ENCODE data around the gene PRPF39.

DNA sequence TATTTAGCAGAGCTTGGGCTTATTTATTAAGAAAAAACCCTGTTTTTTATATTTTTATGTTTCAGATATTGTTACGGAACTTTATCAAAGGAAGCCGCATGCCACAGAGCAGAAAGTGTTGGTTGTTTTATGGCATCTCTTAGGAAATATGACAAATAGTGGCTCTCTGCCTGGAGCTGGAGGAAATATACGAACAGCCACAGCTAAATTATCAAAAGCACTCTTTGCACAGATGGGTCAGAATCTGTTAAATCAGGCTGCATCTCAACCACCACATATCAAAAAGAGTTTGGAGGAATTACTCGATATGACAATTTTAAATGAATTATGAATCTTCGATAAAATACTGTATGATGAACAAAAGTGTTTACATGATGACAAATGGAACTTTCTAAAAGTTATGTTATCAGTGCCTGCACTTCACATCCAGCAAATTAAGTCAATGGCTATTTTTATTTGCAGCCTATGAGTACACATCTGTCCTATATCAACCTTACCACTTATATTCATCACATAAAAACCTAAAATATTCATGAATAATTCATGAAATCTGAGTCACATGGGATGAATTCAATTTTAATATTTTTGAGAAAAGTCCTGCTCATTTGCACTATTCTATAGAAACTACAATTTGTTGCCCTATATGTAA, 10.6 kb upstream of the PRPF39 start:
- TF ChIP-seq, protein P1, sequence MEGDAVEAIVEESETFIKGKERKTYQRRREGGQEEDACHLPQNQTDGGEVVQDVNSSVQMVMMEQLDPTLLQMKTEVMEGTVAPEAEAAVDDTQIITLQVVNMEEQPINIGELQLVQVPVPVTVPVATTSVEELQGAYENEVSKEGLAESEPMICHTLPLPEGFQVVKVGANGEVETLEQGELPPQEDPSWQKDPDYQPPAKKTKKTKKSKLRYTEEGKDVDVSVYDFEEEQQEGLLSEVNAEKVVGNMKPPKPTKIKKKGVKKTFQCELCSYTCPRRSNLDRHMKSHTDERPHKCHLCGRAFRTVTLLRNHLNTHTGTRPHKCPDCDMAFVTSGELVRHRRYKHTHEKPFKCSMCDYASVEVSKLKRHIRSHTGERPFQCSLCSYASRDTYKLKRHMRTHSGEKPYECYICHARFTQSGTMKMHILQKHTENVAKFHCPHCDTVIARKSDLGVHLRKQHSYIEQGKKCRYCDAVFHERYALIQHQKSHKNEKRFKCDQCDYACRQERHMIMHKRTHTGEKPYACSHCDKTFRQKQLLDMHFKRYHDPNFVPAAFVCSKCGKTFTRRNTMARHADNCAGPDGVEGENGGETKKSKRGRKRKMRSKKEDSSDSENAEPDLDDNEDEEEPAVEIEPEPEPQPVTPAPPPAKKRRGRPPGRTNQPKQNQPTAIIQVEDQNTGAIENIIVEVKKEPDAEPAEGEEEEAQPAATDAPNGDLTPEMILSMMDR (IDR thresholded peaks at IDR 0.05): no peak
- no peak for TF ChIP-seq POLR2A (IDR thresholded peaks at IDR 0.05)

Measured in ovary (tissue), 3 donors.